Activated T-helper 1 cell treated with Interleukin-2 at 50 U/mL for 16 hours (primary cell): ENCODE results near the gene RNF169.
"Not testable (repeated sequence)": the region's sequence is repeated elsewhere in the genome, so short reads cannot be mapped to it uniquely, and the experiment has no call there.

Source experiments
- DNase-seq: peaks from one replicate; pipeline ENCODE4 v3.0.0-alpha.2; 2020; ENCODE audit warnings: low read depth

Gene RNF169

GRCh38 chr11:74824285-74824982 lies 75.8 kb downstream of the RNF169 start:
- DNase-seq, result no peak

- DNase-seq, result not testable (repeated sequence)
These were observed 76.9 kb downstream of the RNF169 start for GRCh38 chr11:74825596-74825995.

- no peak for DNase-seq
These were observed 78.3 kb downstream of the RNF169 start for GRCh38 chr11:74826901-74827300.

- no peak for DNase-seq
These were observed 88.5 kb downstream of the RNF169 start for GRCh38 chr11:74837191-74837590.

- DNase-seq, result no peak
These were observed 89.5 kb downstream of the RNF169 start for GRCh38 chr11:74838188-74838587.

- DNase-seq, result no peak
These were observed 90.8 kb downstream of the RNF169 start for GRCh38 chr11:74839446-74839845.

- no peak for DNase-seq
These were observed 91.3 kb downstream of the RNF169 start for GRCh38 chr11:74839971-74840370.

GRCh38 chr11:74840486-74840885 lies 91.8 kb downstream of the RNF169 start:
- DNase-seq, result no peak

GRCh38 chr11:74842967-74843366 lies 94.3 kb downstream of the RNF169 start:
- no peak for DNase-seq

- no peak for DNase-seq
These were observed 95.4 kb downstream of the RNF169 start for GRCh38 chr11:74844072-74844471.

GRCh38 chr11:74844865-74845264 lies 96.2 kb downstream of the RNF169 start:
- no peak for DNase-seq

- DNase-seq, result no peak
These were observed 97.4 kb downstream of the RNF169 start for GRCh38 chr11:74845978-74846517.

- DNase-seq, result no peak
These were observed 98.1 kb downstream of the RNF169 start for GRCh38 chr11:74846770-74847169.

- no peak for DNase-seq
These were observed 98.7 kb downstream of the RNF169 start for GRCh38 chr11:74847395-74847794.

GRCh38 chr11:74847895-74848294 lies 99.2 kb downstream of the RNF169 start:
- DNase-seq, result no peak

- no peak for DNase-seq
These were observed 101.1 kb downstream of the RNF169 start for GRCh38 chr11:74849525-74850391.

- no peak for DNase-seq
These were observed 104.6 kb downstream of the RNF169 start for GRCh38 chr11:74853223-74853622.

- no peak for DNase-seq
These were observed 112.1 kb downstream of the RNF169 start for GRCh38 chr11:74860743-74861142.

GRCh38 chr11:74863410-74863809 lies 114.8 kb downstream of the RNF169 start:
- DNase-seq, result no peak

- no peak for DNase-seq
These were observed 117.9 kb downstream of the RNF169 start for GRCh38 chr11:74866557-74866956.

GRCh38 chr11:74870485-74870884 lies 121.8 kb downstream of the RNF169 start:
- no peak for DNase-seq

- no peak for DNase-seq
These were observed 122.4 kb downstream of the RNF169 start for GRCh38 chr11:74871037-74871436.

- no peak for DNase-seq
These were observed 128.5 kb downstream of the RNF169 start for GRCh38 chr11:74877132-74877531.
